Testis (tissue), 3 donors: ENCODE measurements around the gene ABCA13. TPM values are rescaled to one million over a fixed set of nuclear protein-coding genes. Genes with fewer than 3 reads are reported as not detected.

ENCODE experiments used
- DNase-seq: peaks from one replicate; pipeline ENCODE4 v3.0.0-alpha.2; 2019
- H3K27ac ChIP-seq, 2 donors: fragments of 200-600 bp; sonication (generic); one replicate each; pipeline ENCODE4 v1.5.1; 2019
- H3K27me3 ChIP-seq: fragments of 200-600 bp; sonication (generic); one replicate; pipeline ENCODE4 v1.5.1; 2019
- H3K36me3 ChIP-seq: fragments of 200-600 bp; sonication (generic); one replicate; pipeline ENCODE4 v1.5.1; 2017; ENCODE audit warnings: low read depth; ENCODE audit errors: missing control alignments
- H3K4me1 ChIP-seq: fragments of 200-600 bp; sonication (generic); one replicate; pipeline ENCODE4 v1.5.1; 2019
- H3K4me3 ChIP-seq, 2 donors: fragments of 200-600 bp; sonication (generic); one replicate each; pipeline ENCODE4 v1.5.1; 2017 to 2019
- H3K9me3 ChIP-seq: fragments of 200-600 bp; sonication (generic); one replicate; pipeline ENCODE4 v1.5.1; 2017
- POLR2A ChIP-seq: fragments of 450-650 bp; IDR thresholded peaks from one replicate; pipeline ENCODE4 v1.6.1; 2017; ENCODE audit warnings: antibody characterized with exemption, mild to moderate bottlenecking, moderate library complexity
- WGBS, 2 donors: methylation state at CpG; one replicate each; pipeline ENCODE4 v1.1.5; 2018; 5-methylcytosine and 5-hydroxymethylcytosine counted together
- intact Hi-C: fragments of 100-400 bp; cut with DNase I; formaldehyde crosslinking; loops from one replicate; pipeline ENCODE4 v1.15.1; 2023; ENCODE audit warnings: low total_unique reads
- polyA plus RNA-seq: library from polyadenylated mRNA; stranded (reverse); fragments of 350-450 nt; fragmentation: Illumina TruSeq; extraction: RNeasy Lipid Tissue Mini Kit (QIAGEN cat#74804); gene quantifications from one replicate; pipeline ENCODE4 v1.2.3, GENCODE V29; 2014; ENCODE audit warnings: low read depth, low replicate concordance; ENCODE audit not compliant: insufficient read depth
- total RNA-seq, 2 donors: library from RNA; depleted of rRNA; stranded (reverse); fragments of >200 nt; gene quantifications; one replicate each; pipeline ENCODE4 v1.2.3, GENCODE V29; 2016
- TF ChIP-seq, protein P1 (sequence below), 3 experiments: fragments of 450-650 bp in 2 of 3; fragments of 200-600 bp in 1 of 3; sonication (generic) in 1 of 3; IDR thresholded peaks; one replicate each; pipeline ENCODE4 v1.5.1; 2016 to 2019; ENCODE audit warnings: antibody characterized with exemption in 3 of 3, mild to moderate bottlenecking in 2 of 3, moderate library complexity in 1 of 3

ABCA13 gene
- total and polyA plus RNA-seq, 3 donors from 2014 or later, result 3.5 to 7.3 (median 4.3) TPM

DNA sequence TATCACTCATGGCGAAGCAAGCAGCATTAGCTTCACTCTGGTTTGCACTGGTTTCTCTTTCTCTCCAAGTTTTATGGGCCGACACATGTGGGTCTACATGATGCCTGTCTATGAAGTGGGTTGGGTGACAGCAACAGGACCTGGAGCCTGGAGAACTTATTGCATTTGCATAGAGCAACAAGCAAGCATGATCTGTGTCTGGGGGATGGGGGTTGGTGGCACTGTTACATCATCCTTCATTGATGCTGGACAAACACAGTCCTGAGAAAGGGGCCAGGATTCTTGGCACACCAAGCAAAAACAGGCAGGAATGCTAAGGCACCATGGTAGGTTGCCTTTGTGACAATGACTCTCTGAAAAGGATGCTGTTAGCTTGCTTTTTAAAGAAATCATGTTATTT lies 486.9 kb downstream of the ABCA13 start:
- Histone ChIP-seq H3K36me3 (no peaks in the 10 kb centered on the region), H3K27ac (no peak overlapping the region), H3K27me3 (no peaks in the 10 kb centered on the region), H3K4me3 (no peak overlapping the region), H3K4me1 (no peaks in the 10 kb centered on the region), H3K9me3 (no peaks in the 10 kb centered on the region)
- TF ChIP-seq, protein P1, sequence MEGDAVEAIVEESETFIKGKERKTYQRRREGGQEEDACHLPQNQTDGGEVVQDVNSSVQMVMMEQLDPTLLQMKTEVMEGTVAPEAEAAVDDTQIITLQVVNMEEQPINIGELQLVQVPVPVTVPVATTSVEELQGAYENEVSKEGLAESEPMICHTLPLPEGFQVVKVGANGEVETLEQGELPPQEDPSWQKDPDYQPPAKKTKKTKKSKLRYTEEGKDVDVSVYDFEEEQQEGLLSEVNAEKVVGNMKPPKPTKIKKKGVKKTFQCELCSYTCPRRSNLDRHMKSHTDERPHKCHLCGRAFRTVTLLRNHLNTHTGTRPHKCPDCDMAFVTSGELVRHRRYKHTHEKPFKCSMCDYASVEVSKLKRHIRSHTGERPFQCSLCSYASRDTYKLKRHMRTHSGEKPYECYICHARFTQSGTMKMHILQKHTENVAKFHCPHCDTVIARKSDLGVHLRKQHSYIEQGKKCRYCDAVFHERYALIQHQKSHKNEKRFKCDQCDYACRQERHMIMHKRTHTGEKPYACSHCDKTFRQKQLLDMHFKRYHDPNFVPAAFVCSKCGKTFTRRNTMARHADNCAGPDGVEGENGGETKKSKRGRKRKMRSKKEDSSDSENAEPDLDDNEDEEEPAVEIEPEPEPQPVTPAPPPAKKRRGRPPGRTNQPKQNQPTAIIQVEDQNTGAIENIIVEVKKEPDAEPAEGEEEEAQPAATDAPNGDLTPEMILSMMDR (IDR thresholded peaks at IDR 0.05), result no peak
- TF ChIP-seq POLR2A, result no peak
- WGBS, 2 donors, result 95% methylated on average over 2 of the region's 2 CpGs
- no peak for DNase-seq
- intact Hi-C loops, result no loop called here

DNA sequence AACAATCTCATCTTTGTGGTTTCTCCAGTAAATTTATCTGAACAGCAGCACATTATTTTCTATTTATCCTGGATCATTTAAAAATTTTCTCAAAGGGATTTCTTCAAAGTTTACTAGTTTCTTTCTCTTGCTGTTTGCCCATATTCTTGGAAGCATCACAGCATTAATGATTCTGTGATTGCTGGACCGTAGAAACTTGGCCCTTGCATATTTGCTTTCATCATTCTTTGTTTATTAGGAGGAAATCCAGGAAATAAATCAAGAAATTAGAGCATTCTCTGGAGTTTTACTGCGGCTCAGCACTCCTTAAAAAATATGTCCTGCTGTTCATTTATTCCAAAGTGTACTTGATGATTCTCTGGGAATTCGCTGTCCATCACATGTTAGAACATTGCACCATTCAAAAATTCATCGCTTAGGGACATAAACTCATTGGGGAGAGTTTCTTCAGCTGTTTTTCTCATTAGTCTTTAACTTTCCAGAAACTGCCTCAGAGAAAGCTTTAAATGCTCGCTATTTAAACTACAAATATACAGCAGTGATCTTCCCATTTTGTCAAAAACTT lies 489.1 kb downstream of the ABCA13 start:
- no peak for DNase-seq
- H3K27ac ChIP-seq, result no peak overlapping the region
- no peaks in the 10 kb centered on the region for H3K4me1 ChIP-seq
- H3K9me3 ChIP-seq, result no peaks in the 10 kb centered on the region
- no peaks in the 10 kb centered on the region for H3K27me3 ChIP-seq
- H3K36me3 ChIP-seq, result no peaks in the 10 kb centered on the region
- WGBS, 2 donors, result 50 to 59% methylated on average over 5 of the region's 5 CpGs
- intact Hi-C loops, result no loop called here
- H3K4me3 ChIP-seq, result no peak overlapping the region
- TF ChIP-seq, protein P1 (IDR thresholded peaks at IDR 0.05), result no peak
- TF ChIP-seq POLR2A, result no peak

DNA sequence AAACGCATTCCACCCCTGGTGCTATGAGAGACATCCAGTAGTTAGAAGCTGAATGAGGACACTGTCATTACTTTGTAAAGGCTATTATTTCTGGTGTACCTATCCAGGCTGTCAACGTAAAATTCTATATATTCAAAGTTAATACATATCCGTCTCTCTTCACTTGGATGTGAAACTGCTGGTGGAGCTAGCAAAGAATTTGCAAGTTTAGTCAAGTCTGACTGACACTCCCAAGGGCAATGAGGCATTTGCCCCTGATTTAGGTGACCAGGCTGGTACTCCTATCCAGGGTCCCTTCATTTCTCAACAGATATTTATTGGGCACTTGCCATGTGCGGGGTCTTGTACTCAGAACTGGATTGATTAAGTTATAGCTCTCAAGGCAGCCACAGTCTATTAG lies 493.0 kb downstream of the ABCA13 start:
- intact Hi-C loops, result no loop called here
- TF ChIP-seq, protein P1 (IDR thresholded peaks at IDR 0.05), result no peak
- no peak for TF ChIP-seq POLR2A
- H3K27ac ChIP-seq, result no peak overlapping the region
- H3K36me3 ChIP-seq, result no peaks in the 10 kb centered on the region
- DNase-seq, result no peak
- H3K4me1 ChIP-seq, result no peaks in the 10 kb centered on the region
- no peaks in the 10 kb centered on the region for H3K27me3 ChIP-seq
- WGBS, 2 donors, result 79 to 84% methylated on average over 4 of the region's 4 CpGs
- H3K4me3 ChIP-seq, result no peak overlapping the region
- no peaks in the 10 kb centered on the region for H3K9me3 ChIP-seq

DNA sequence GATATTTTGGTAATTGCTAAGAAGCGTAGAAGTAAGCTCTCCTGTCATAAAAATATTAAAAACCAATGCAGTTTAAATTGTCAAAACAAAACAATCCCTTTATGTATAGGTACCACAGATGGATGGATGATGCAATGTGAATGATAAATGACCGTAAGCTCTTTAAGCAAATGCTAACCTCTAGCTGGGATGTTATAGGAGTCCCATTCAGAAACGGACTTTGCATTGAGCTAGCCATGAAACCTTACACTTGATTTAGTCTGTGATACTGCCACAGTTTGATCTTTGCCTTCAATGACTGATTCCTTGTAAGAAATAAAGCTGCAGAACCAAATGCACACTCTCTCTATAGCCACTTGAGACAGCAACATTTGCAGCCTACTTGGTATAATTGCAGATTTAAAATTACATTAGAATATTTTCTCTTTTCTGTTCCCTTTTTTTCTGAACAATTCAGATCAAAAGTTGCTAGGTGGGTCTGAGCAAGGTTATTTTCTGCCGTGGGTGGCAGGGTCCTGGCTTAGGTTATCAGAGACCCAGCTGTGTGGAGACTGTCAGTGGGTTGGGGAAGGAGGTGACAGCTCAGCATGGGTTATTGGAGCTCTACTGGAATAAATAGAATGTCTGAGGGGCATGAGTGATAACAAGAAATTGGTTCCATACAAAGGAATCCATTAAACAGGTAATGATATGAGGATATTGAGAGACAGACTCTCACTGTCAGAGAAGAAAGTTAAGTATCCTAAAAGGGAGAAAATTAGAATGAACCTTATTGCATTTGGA lies 494.3 kb downstream of the ABCA13 start:
- Histone ChIP-seq H3K27ac (no peak overlapping the region), H3K27me3 (no peaks in the 10 kb centered on the region), H3K4me3 (no peak overlapping the region), H3K36me3 (no peaks in the 10 kb centered on the region), H3K9me3 (no peaks in the 10 kb centered on the region), H3K4me1 (no peaks in the 10 kb centered on the region)
- intact Hi-C loops, result no loop called here
- 83 to 87% methylated on average over 4 of the region's 4 CpGs for WGBS, 2 donors
- no peak for TF ChIP-seq POLR2A
- TF ChIP-seq, protein P1 (IDR thresholded peaks at IDR 0.05), result no peak
- DNase-seq, result no peak
